HG02623 (cell line): ENCODE measurements around the gene OGFR.

Experiments used
- ATAC-seq: cut with Tn5 transposase; IDR thresholded peaks from one replicate; pipeline ENCODE4 v1.9.1; 2021; ENCODE audit warnings: moderate library complexity; ENCODE audit not compliant: unreplicated experiment

Gene OGFR

GRCh38 chr20:62799459-62799858 lies 5.2 kb upstream of the OGFR start:
- no peak for ATAC-seq

DNA sequence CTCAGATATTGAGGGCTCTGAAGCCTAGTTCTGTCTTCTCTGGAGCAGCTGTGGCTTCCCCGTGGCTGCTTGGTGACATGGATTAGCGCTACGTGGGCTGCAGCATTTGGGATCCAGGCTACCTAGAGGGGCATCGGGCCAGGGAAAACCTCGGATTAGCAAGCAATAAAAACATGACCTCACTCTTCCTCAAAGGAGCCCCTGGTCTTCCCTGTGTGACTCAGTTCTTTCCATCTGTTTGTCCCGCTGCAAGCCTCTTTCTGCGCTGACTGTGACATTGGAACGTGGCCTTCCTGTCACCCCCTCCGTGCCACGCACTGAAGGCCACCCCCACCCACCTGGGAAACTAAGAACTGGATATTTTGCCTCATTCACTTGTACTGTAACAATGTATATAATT lies 4.8 kb upstream of the OGFR start:
- ATAC-seq = no peak

DNA sequence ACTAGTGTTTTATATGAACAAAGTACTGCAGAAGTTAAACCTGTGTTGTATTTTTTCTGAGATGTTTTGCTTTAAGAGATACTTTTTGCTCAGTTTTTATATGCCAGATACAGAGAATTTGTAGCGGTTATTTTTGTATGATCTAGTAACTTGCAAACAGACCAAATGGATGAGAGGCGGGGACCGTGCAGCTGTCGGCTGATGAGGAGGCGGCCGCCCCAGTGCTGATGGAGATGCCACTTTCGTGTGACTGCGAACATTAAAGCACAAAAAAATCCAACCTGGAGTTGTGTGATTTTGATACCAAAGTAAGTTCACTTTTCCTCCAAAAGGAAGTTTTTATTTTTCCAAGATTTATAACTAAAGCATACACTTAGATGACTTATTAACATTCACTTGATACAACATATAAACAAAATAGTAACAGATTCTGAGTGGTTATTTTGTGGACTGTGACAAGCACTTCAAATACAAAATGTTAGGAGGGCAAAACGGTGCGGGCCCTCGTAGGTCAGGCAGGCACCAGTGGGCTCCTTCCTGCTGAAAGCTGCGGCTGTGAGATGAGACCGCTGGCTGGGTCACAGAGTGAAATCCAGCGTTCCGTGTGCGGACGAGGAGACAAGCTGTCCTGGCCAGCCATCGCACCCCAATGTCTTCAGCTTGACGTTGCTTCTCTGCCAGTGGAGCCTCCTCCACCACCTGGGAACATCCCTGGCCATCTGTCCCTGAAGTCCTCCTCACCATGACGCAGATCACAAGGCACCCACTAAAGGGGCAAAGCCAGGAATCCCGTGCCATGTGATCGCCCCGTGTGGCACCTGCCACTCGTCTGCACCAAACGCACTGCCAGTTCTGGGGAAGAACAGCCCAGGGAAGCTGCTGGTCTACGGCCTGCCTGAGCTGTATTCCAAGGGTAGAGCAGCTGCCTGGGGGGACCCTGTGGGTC lies 4.0 kb upstream of the OGFR start:
- no peak for ATAC-seq

DNA sequence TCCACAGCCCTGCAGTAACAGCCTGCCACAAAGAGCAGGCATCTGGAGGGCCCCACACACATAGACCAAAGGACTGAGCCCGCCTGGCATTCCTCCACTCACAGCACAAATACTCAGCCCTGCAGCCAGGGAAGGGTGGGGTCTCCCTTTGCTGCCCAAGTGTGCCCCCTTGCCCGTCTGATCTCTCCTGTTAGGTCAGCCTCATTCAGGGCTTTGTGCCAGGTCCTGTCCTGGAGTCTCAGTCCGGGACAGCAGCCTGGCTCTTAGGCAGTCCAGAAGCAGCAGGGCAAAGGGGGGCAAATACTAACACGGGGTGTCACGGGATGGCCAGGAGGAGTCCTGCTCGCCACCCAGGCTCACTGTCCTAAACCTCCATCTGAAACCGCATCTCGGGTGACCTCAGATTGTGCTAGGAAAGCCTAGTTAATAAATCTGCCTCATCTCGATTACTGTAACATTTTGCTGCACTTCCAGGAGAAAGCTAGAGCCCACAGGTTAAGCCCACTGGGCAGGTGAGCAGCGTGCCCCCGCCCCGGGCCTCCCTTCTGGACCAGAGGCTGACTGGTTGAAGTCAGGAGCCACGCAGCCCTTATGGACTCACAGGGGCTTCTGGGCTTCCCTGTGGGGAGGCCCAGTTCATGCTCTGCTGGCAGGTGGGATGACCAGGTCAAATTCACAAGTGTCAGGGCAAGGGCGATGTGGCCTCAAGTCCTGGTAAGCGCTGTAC lies 3.2 kb upstream of the OGFR start:
- ATAC-seq = no peak

DNA sequence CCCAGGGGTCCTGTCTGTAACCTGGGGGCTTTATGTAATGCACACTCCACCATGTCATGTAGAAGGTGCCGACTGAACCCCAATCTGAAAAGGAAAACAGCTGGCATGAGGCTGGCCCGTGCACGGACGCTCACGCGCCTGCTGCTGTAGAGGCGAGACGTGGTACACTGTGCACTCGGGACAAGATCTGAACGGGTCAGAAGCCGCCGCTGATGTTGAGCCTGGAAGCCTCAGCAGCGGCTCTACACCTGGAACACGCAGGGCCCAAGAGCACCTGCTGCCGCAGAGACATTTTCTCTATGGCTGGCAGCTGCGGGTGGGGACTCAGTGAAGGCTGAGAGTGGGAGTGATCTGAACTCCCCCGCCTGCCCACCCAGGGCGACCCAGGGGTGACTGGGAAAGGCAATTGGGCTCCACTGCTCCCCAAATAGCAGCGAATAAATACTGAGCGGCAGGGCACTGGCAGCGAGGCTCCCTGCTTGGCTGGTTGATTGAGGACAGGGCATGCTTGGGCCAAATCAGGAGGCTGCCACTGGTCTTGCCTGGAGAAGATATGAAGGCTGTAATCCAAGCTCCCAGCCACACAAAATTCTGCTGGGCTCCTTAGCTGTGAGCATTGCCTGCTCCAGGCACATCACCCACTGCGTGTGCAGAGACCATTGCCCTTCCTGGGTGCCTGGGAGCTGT lies 2.5 kb upstream of the OGFR start:
- ATAC-seq = no peak

DNA sequence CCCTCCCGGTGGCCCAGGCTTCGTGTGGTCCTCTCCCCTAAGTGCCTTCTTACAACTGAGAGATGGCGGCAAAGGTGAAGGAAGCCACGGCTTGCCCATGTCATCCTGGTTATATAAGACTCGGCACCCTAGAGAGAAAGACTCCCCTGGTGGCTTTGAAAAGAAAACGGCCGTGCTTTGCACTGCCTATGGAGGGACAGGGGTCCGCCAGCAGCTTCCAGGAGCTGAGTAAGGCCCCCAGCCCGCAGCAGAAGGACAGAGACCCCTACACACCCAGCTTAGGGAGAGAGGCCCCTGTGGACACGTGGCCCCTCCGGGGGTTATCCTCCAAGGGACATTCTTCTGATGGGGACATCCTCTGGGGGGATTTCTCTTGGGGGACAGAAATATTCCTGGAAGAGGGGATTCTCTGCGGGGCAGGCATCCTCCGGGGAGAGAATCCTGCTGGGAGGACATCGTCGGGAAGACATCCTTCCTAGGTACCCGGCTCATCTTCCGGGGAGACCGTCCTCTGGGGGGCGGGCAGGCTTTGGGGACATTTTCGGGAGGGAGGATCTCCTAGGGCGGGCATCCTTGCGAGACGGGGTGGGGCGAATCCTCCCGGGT lies 511 bp upstream of the OGFR start:
- no peak for ATAC-seq

GRCh38 chr20:62805155-62805710 lies 598 bp downstream of the OGFR start:
- no peak for ATAC-seq

DNA sequence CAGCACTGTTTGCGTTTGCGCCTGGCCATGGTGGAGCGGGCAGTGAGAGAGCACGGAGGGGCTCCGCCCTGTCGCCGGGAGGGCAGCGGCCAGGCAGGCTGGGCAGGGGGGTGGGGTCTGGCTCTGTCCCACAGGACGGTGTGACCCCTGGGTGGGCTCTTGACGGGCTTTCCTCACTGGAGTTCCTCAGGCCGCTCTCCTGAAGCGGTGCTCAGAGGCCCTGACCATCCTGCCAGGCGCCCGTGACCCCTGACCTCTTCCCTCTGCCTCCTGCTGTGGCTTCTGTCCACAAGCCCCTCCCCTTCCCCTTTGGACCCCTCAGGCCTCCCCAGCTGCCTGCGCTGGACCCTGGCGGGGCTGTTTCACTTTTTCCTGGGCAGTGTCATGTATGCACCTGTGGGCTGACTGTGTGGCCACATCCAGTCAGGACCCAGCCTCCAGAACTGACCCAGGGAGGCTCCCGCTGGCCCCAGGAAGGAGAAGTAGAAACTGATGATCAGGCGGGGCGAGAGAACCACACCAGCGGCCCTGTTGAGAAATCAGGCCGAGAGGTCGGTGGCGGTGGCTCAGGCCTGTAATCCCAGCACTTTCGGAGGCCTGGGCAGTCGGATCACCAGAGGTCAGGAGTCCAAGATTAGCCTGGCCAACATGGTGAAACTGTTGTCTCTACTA lies 1.2 kb downstream of the OGFR start:
- no peak for ATAC-seq

GRCh38 chr20:62806383-62807050 lies 1.9 kb downstream of the OGFR start:
- ATAC-seq = no peak

GRCh38 chr20:62807444-62808210 lies 3.0 kb downstream of the OGFR start:
- ATAC-seq = no peak

DNA sequence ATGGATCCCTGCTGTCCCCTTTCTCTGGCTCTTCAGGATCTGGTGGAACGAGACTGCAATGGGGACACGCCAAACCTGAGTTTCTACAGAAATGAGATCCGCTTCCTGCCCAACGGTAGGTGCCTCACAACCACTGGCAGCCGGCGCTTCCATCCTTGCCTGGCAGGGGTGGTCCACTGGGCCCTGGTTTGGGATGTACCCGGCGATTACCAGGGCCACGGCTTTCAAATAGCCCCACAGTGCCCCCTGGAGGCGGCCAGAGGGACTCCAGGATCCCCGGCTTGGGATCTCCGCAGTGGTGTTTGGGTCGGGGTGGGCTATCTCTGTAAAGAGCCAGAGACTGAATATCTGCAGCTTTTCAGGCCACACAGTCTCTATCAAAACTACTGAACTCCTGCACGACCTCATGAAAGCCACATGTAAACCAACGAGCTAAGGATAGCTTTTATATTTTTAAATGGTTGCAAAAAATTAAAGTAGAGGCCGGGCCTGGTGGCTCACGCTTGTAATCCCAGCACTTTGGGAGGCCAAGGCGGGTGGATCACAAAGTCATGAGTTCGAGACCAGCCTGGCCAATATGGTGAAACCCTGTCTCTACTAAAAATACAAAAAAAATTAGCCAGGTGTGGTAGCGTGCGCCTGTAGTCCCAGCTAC lies 3.7 kb downstream of the OGFR start:
- no peak for ATAC-seq

GRCh38 chr20:62809530-62810428 lies 5.1 kb downstream of the OGFR start:
- ATAC-seq = no peak

- ATAC-seq = no peak
These were observed 6.7 kb downstream of the OGFR start for GRCh38 chr20:62811320-62811719.

DNA sequence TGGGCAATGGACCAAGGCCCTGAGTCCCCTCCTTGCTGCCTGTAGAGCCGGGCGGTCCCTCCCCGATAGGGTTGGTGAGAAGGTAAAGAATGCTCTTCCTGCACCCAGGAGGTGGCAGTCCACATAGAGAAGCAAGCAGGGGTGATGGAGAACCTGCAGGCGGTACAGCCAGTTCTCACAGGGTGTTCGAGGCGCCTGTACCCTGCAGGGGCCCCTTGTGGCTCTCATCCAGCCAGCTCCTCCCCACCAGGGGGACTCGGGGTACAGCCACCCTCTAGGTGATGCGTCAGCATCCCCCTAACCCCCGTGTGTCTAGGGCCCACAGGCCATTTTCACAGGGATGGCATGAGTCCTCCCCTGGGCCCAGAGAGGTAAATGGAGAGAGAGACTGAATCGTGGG lies 7.1 kb downstream of the OGFR start:
- ATAC-seq = no peak

DNA sequence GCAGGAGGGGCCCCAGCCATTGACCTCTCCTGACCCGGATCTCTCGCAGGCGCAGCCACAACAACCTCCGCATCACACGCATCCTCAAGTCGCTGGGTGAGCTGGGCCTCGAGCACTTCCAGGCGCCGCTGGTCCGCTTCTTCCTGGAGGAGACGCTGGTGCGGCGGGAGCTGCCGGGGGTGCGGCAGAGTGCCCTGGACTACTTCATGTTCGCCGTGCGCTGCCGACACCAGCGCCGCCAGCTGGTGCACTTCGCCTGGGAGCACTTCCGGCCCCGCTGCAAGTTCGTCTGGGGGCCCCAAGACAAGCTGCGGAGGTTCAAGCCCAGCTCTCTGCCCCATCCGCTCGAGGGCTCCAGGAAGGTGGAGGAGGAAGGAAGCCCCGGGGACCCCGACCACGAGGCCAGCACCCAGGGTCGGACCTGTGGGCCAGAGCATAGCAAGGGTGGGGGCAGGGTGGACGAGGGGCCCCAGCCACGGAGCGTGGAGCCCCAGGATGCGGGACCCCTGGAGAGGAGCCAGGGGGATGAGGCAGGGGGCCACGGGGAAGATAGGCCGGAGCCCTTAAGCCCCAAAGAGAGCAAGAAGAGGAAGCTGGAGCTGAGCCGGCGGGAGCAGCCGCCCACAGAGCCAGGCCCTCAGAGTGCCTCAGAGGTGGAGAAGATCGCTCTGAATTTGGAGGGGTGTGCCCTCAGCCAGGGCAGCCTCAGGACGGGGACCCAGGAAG lies 7.7 kb downstream of the OGFR start:
- ATAC-seq = no peak

- no peak for ATAC-seq
These were observed 8.2 kb downstream of the OGFR start for GRCh38 chr20:62812907-62813200.

GRCh38 chr20:62813588-62813987 lies 9.0 kb downstream of the OGFR start:
- no peak for ATAC-seq
